ENCODE results near the gene PPP1CC.

DNA sequence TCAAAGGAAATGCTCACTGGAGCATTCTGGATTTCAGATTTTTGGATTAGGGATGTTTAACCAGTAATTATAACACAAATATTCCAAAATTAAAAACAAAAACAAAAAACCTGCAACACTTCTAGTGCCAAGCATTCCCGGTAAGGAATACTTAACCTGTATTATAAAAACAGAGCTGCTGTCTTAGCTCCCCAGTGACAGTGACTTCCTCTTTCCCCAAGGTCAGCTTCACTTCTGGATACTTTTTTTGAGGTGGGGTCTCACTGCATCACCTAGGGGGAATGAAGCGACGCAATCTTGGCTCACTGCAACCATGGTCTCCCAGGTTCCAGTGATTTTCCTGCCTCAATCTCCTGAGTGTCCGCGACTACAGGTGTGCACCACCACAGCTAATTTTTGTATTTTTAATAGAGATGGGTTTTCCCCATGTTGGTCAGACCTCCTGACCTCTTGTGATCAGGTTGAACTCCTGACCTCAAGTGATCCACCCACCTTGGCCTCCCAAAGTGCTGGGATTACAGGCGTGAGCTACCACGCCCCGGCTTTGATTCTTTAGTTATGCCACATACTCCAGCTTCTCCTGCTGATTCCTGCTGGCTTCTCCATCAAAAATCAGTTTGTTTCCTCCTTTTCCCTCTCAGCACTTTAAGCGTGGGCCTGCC is 15.9 kb downstream of the PPP1CC start:
- TF ChIP-seq CTCF (IDR thresholded peaks at IDR 0.05; ENCODE audit: extremely low read depth in 1 of 2, insufficient read depth in 1 of 2, low read depth in 1 of 2, low read length in 2 of 2) (no peak), POLR2AphosphoS5 (IDR thresholded peaks at IDR 0.05; ENCODE audit: insufficient read depth, low read depth, low read length) (no peak), POLR2A (IDR thresholded peaks at IDR 0.05; ENCODE audit: low read depth, low read length) (no peak), EZH2 (IDR thresholded peaks at IDR 0.05; ENCODE audit: borderline replicate concordance, low read depth, low read length, severe bottlenecking) (no peak), MYC (IDR thresholded peaks at IDR 0.05; ENCODE audit: low read depth, low read length) (no peak), FOS (IDR thresholded peaks at IDR 0.05; ENCODE audit: borderline replicate concordance, insufficient read depth, low read length) (no peak), JUN (IDR thresholded peaks at IDR 0.05; ENCODE audit: borderline replicate concordance, insufficient read depth, insufficient read length, low read depth) (no peak)
- TF ChIP-seq, protein P1, sequence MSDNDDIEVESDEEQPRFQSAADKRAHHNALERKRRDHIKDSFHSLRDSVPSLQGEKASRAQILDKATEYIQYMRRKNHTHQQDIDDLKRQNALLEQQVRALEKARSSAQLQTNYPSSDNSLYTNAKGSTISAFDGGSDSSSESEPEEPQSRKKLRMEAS (IDR thresholded peaks at IDR 0.05; ENCODE audit: insufficient read depth, insufficient read length) = no peak

Data from endothelial cell of umbilical vein (primary cell).